COLO668 (cell line): ENCODE results near the gene TP53I11.

ENCODE experiments used
- DNase-seq: peaks from one replicate; lab custom pipeline; 2025; ENCODE audit not compliant: unreplicated experiment; lab: John Stamatoyannopoulos, UW

Gene TP53I11

GRCh38 chr11:44979543-44980399 is 29.1 kb upstream of the TP53I11 start:
- peak; percentile 94 for DNase-seq

GRCh38 chr11:44978961-44979331 is 28.3 kb upstream of the TP53I11 start:
- peak; percentile 96 for DNase-seq

GRCh38 chr11:44978274-44978960 is 27.7 kb upstream of the TP53I11 start:
- no peak for DNase-seq

- peak; percentile 23 for DNase-seq
Observed at GRCh38 chr11:44977493-44977984, 26.9 kb upstream of the TP53I11 start.

GRCh38 chr11:44976576-44976975 is 25.9 kb upstream of the TP53I11 start:
- DNase-seq: no peak

- DNase-seq: no peak
Observed at GRCh38 chr11:44974402-44975000, 23.8 kb upstream of the TP53I11 start.

GRCh38 chr11:44973632-44974401 is 23.1 kb upstream of the TP53I11 start:
- DNase-seq: no peak

GRCh38 chr11:44972746-44973435 is 22.2 kb upstream of the TP53I11 start:
- DNase-seq: no peak

- no peak for DNase-seq
Observed at GRCh38 chr11:44971185-44971584, 20.5 kb upstream of the TP53I11 start.

- DNase-seq: no peak
Observed at GRCh38 chr11:44970293-44970692, 19.6 kb upstream of the TP53I11 start.

- no peak for DNase-seq
Observed at GRCh38 chr11:44969651-44970252, 19.1 kb upstream of the TP53I11 start.

- DNase-seq: no peak
Observed at GRCh38 chr11:44968510-44968909, 17.8 kb upstream of the TP53I11 start.

GRCh38 chr11:44967930-44968496 is 17.3 kb upstream of the TP53I11 start:
- no peak for DNase-seq

GRCh38 chr11:44966694-44967093 is 16.0 kb upstream of the TP53I11 start:
- no peak for DNase-seq

GRCh38 chr11:44964526-44965209 is 14.0 kb upstream of the TP53I11 start:
- peak; percentile 41 for DNase-seq

- DNase-seq: no peak
Observed at GRCh38 chr11:44963948-44964347, 13.3 kb upstream of the TP53I11 start.

- no peak for DNase-seq
Observed at GRCh38 chr11:44963136-44963535, 12.5 kb upstream of the TP53I11 start.

- DNase-seq: no peak
Observed at GRCh38 chr11:44962464-44962863, 11.8 kb upstream of the TP53I11 start.

- no peak for DNase-seq
Observed at GRCh38 chr11:44960200-44960845, 9.6 kb upstream of the TP53I11 start.
